Stimulated activated CD4-positive, alpha-beta T cell treated with anti-CD3 and anti-CD28 coated beads, TNF-alpha, amount 100 ng/mL, for 48 hours (primary cell): Measurements from ENCODE around the gene TMEM270.
A peak's percentile ranks its signal among the peaks of the same experiment; 100 is the strongest.
"Not testable (repeated sequence)": the region's sequence is repeated elsewhere in the genome, so short reads cannot be mapped to it uniquely, and the experiment has no call there.

Source experiments
- DNase-seq, 3 donors: peaks; one replicate each; pipeline ENCODE4 v3.0.0-alpha.2; 2020; ENCODE audit warnings: low read depth in 3 of 3

TMEM270 gene

GRCh38 chr7:73832806-73833205, 28.2 kb upstream of the TMEM270 start:
- no peak for DNase-seq

- no peak for DNase-seq
Observed at GRCh38 chr7:73833251-73833919, 27.6 kb upstream of the TMEM270 start.

GRCh38 chr7:73834626-73835191, 26.2 kb upstream of the TMEM270 start:
- no peak for DNase-seq

- DNase-seq: not testable (repeated sequence)
Observed at GRCh38 chr7:73837167-73837566, 23.8 kb upstream of the TMEM270 start.

- DNase-seq: no peak
Observed at GRCh38 chr7:73838642-73839041, 22.3 kb upstream of the TMEM270 start.

- no peak for DNase-seq
Observed at GRCh38 chr7:73839290-73839689, 21.7 kb upstream of the TMEM270 start.

- DNase-seq: no peak
Observed at GRCh38 chr7:73839743-73840714, 20.9 kb upstream of the TMEM270 start.

GRCh38 chr7:73840715-73841379, 20.1 kb upstream of the TMEM270 start:
- no peak for DNase-seq

GRCh38 chr7:73841689-73842066, 19.3 kb upstream of the TMEM270 start:
- no peak for DNase-seq

- DNase-seq: peak; percentile 75 to 87 (median 85)
Observed at GRCh38 chr7:73842067-73842976, 18.6 kb upstream of the TMEM270 start, which contains the start of gene METTL27. METTL27 (minus strand) TSS chr7:73842516; CDS start chr7:73842140, 376 bp downstream.

GRCh38 chr7:73844131-73844547, 16.8 kb upstream of the TMEM270 start:
- DNase-seq: no peak

GRCh38 chr7:73844848-73845460, 16.0 kb upstream of the TMEM270 start:
- DNase-seq: no peak

GRCh38 chr7:73845701-73846195, 15.2 kb upstream of the TMEM270 start:
- not testable (repeated sequence) for DNase-seq

- no peak for DNase-seq
Observed at GRCh38 chr7:73847941-73848723, 12.8 kb upstream of the TMEM270 start.

- no peak for DNase-seq
Observed at GRCh38 chr7:73850781-73851207, 10.2 kb upstream of the TMEM270 start.

- peak in 2 of 3 donors; percentile 21 to 26 for DNase-seq
Observed at GRCh38 chr7:73851410-73852338, 9.3 kb upstream of the TMEM270 start.

GRCh38 chr7:73852500-73852899, 8.5 kb upstream of the TMEM270 start:
- no peak for DNase-seq

GRCh38 chr7:73856941-73857340, 4.0 kb upstream of the TMEM270 start:
- DNase-seq: no peak
